ENCODE measurements around the gene CRB3. TPM values are rescaled to one million over a fixed set of nuclear protein-coding genes. Genes with fewer than 3 reads are reported as not detected.

CRB3 gene
- total and polyA plus RNA-seq, 9 of the 15 experiments (the other 6 are each of a cell fraction or from before 2014, with no cell fraction given) = 0.49 TPM; not detected in 8

DNA sequence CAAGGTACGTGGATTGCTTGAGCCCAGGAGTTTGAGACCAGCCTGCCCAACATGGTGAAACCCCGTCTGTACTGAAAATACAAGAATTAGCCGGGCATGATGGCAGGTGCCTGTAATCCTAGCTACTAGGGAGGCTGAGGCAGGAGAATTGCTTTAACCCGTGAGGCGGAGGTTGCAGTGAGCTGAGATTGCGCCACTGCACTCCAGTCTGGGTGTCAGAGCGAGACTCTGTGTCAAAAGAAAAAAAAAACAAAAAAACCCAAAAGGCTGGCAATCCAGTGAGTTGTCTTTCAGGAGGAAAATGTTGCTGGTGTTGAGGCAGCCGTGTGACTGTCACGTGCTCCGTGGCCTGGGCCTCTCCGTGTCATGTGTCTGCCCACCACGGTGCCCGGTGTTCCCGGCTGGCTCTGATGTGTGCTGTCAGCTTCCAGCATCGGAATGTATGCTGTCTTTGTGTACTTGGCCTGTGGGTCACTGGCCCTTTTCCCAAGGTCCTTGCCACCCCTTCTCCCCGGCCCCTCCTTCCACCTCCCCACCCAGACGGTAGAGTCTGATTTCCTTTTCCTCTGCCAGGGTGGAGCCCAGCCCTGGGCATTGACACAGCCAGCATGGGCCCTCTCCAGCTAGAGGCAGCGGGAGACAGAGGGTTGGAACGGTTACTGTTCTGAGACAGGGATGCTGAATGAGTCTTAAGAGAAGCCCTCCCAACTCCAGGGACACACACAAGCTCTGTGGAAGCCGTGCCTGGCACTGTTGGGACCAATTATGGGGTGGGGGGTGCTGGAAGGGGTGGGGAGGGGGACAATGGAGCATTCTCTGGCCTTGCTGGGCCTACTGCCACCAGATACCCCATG lies 45.3 kb downstream of the CRB3 start:
- Histone ChIP-seq H3K79me2 (ENCODE audit: control insufficient read depth, insufficient read depth, low read length) (no peaks in the 10 kb centered on the region), H4K20me1 (replicated peaks; ENCODE audit: control insufficient read depth, insufficient read depth, low read length) (no peaks in the 10 kb centered on the region), H3K27ac (ENCODE audit: extremely low read depth, low read depth, low read length) (no peak overlapping the region), H3K9ac (ENCODE audit: insufficient read depth in 1 of 2, low read depth in 2 of 2, low read length in 2 of 2) (peak overlapping the region in 1 of 2 experiments; percentile 82; a peak in 2 of 4 replicates), H3K4me1 (replicated peaks in 1 of 2; ENCODE audit: control insufficient read depth in 2 of 2, insufficient read depth in 2 of 2, low read length in 2 of 2) (peaks cover 2 to 10% of the 10 kb centered on the region in 2 experiments; a peak in 2 of 5 replicates), H3K4me3 (no peak overlapping the region), H3K27me3 (ENCODE audit: control insufficient read depth in 2 of 2, insufficient read depth in 2 of 2, low read length in 2 of 2) (no peaks in the 10 kb centered on the region), H3K36me3 (ENCODE audit: control insufficient read depth, insufficient read depth, low read length) (no peaks in the 10 kb centered on the region), H2AFZ (ENCODE audit: low read depth, low read length) (no peak overlapping the region), H3K4me2 (ENCODE audit: insufficient read depth, low read length) (no peak overlapping the region), H3K9me1 (ENCODE audit: control insufficient read depth, insufficient read depth, low read length) (no peaks in the 10 kb centered on the region), H3K9me3 (replicated peaks; ENCODE audit: control insufficient read depth, insufficient read depth, low read depth, low read length) (no peaks in the 10 kb centered on the region)
- no TSS peak for BruUV-seq (replicated peaks)
- WGBS (ENCODE audit: insufficient coverage, low coverage, missing lambda C conversion rate) = 62% methylated on average over 19 of the region's 20 CpGs
- no peak for DNase-seq (ENCODE audit: extremely low read depth in 1 of 4, low spot score in 3 of 4)
- no peak for FAIRE-seq
- intact Hi-C loops (cut with micrococcal nuclease) = no loop called here
- no peak for ATAC-seq
- in situ Hi-C loops (cut with MboI) = no loop called here
- POLR2A ChIA-PET = no interaction called here
- CTCF ChIA-PET (ENCODE audit: low intra/inter-chr PET ratio) = no interaction called here
- TF ChIP-seq SETDB1 (IDR thresholded peaks at IDR 0.05; ENCODE audit: low read length) = no peak
- TF ChIP-seq PTTG1 (tag; IDR thresholded peaks at IDR 0.05; ENCODE audit: low read depth) = no peak
- TF ChIP-seq RNF2 (IDR thresholded peaks at IDR 0.05) = no peak
- TF ChIP-seq SPI1 (IDR thresholded peaks at IDR 0.05; ENCODE audit: borderline replicate concordance, low read depth, low read length) = no peak
- no peak for TF ChIP-seq CBX3 (IDR thresholded peaks at IDR 0.05; ENCODE audit: borderline replicate concordance in 1 of 2, low read length in 2 of 2)
- TF ChIP-seq PYGO2 (tag; IDR thresholded peaks at IDR 0.05) = no peak
- TF ChIP-seq, protein P1, sequence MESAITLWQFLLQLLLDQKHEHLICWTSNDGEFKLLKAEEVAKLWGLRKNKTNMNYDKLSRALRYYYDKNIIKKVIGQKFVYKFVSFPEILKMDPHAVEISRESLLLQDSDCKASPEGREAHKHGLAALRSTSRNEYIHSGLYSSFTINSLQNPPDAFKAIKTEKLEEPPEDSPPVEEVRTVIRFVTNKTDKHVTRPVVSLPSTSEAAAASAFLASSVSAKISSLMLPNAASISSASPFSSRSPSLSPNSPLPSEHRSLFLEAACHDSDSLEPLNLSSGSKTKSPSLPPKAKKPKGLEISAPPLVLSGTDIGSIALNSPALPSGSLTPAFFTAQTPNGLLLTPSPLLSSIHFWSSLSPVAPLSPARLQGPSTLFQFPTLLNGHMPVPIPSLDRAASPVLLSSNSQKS (CRISPR knock-in tag; IDR thresholded peaks at IDR 0.05) = no peak
- TF ChIP-seq RFX7 (CRISPR knock-in tag; IDR thresholded peaks at IDR 0.05) = no peak
- no peak for TF ChIP-seq ARID1B (IDR thresholded peaks at IDR 0.05)
- TF ChIP-seq TFE3 (CRISPR knock-in tag; IDR thresholded peaks at IDR 0.05) = no peak
- no peak for TF ChIP-seq ZNF134 (CRISPR knock-in tag; conservative IDR thresholded peaks at IDR 0.05)
- no peak for TF ChIP-seq MAFF (IDR thresholded peaks at IDR 0.05; ENCODE audit: low read length)

Data from K562 (cell line).